HepG2 (cell line): ENCODE measurements around the gene BUB1B. TPM values are rescaled to one million over a fixed set of nuclear protein-coding genes. Genes with fewer than 3 reads are reported as not detected.

Source experiments
- ATAC-seq: fragments of 200-7000 bp; cut with Tn5 transposase; 3 replicates; pipeline ENCODE4 v1.9.1; 2020; ENCODE audit warnings: mild to moderate bottlenecking, moderate library complexity
- BruUV-seq: library from RNA; stranded (reverse); fragments of 400-500 nt; replicated peaks from 2 replicates; lab custom pipeline; 2021; lab: Mats Ljungman, UMichigan
- CTCF ChIA-PET: fragments of 300-600 bp; formaldehyde crosslinking; extraction: SDS; loops from one replicate; lab custom pipeline; 2021; ENCODE audit warnings: low total read pairs, inconsistent platforms, low intra/inter-chr PET ratio; lab: Yijun Ruan, JAX
- POLR2A ChIA-PET: fragments of 350-600 bp; sonication (Branson Sonifier 250); formaldehyde crosslinking; loops from one replicate; lab custom pipeline; 2020; ENCODE audit warnings: antibody characterized with exemption, inconsistent platforms; lab: Yijun Ruan, JAX
- DNase-seq: peaks from one replicate; pipeline ENCODE4 v3.0.0-alpha.2; 2015; ENCODE audit warnings: low spot score
- FAIRE-seq: peaks from 3 replicates; lab custom pipeline; 2011; peaks lifted over from hg19 to GRCh38; lab: Jason Lieb, UNC
- H2AFZ ChIP-seq: one replicate; pipeline ENCODE4 v1.6.1; 2011; ENCODE audit warnings: low read length, inconsistent platforms
- H3K27ac ChIP-seq: fragments of 300-600 bp; 3 replicates; pipeline ENCODE4 v1.8.0; 2011; ENCODE audit warnings: mixed run types, mild to moderate bottlenecking, mixed read lengths, low read length, inconsistent platforms; ENCODE audit not compliant: insufficient read depth; ENCODE audit errors: extremely low read length
- H3K27me3 ChIP-seq, 2 experiments: fragments of 200-600 bp in 1 of 2; 2 replicates in 1 of 2; 3 replicates in 1 of 2; pipeline versions ENCODE4 v1.6.0 to v1.8.0; 2011; ENCODE audit warnings: low read length in 2 of 2, mild to moderate bottlenecking in 2 of 2, moderate library complexity in 2 of 2, inconsistent platforms in 1 of 2; ENCODE audit not compliant: insufficient read depth in 2 of 2, control insufficient read depth in 1 of 2
- H3K36me3 ChIP-seq, 2 experiments: fragments of 200-600 bp in 1 of 2; replicated peaks in 1 of 2; 2 replicates in 1 of 2; 3 replicates in 1 of 2; pipeline versions ENCODE4 v1.5.1 to v1.8.0; 2011; ENCODE audit warnings: low read length in 2 of 2, inconsistent platforms in 1 of 2; ENCODE audit not compliant: insufficient read depth in 2 of 2, control insufficient read depth in 1 of 2
- H3K4me1 ChIP-seq: 2 replicates; pipeline ENCODE4 v1.5.1; 2012; ENCODE audit warnings: low read length, inconsistent platforms; ENCODE audit not compliant: insufficient read depth
- H3K4me2 ChIP-seq: 2 replicates; pipeline ENCODE4 v1.6.0; 2011; ENCODE audit warnings: low read depth, low read length, inconsistent platforms
- H3K4me3 ChIP-seq, 3 experiments: fragments of 200-600 bp in 1 of 3; sonication (generic), shearing (Covaris generic) in 1 of 3; replicated peaks in 1 of 3; 2 replicates each; pipeline ENCODE4 v1.5.1; 2011 to 2016; ENCODE audit warnings: low read length in 3 of 3, inconsistent platforms in 2 of 3, low read depth in 2 of 3, mild to moderate bottlenecking in 2 of 3, control low read depth in 1 of 3, mixed read lengths in 1 of 3; ENCODE audit not compliant: insufficient read depth in 1 of 3
- H3K79me2 ChIP-seq: one replicate; pipeline ENCODE4 v1.6.1; 2011; ENCODE audit warnings: low read length, inconsistent platforms; ENCODE audit not compliant: insufficient read depth
- H3K9ac ChIP-seq: 2 replicates; pipeline ENCODE4 v1.6.0; 2011; ENCODE audit warnings: mild to moderate bottlenecking, low read depth, low read length, inconsistent platforms; ENCODE audit not compliant: insufficient read depth
- H3K9me3 ChIP-seq: 2 replicates; pipeline ENCODE4 v1.5.1; 2012; ENCODE audit warnings: mild to moderate bottlenecking, low read length
- H4K20me1 ChIP-seq: 2 replicates; pipeline ENCODE4 v1.6.0; 2011; ENCODE audit warnings: inconsistent platforms, mild to moderate bottlenecking, low read length, moderate library complexity; ENCODE audit not compliant: insufficient read depth
- HMGA1 ChIP-seq: sonication (generic); formaldehyde crosslinking; conservative IDR thresholded peaks from 2 replicates; pipeline ENCODE4 v1.4.0; 2020; ENCODE audit warnings: missing genetic modification reagents
- KDM6A ChIP-seq: IDR thresholded peaks from 2 replicates; pipeline ENCODE4 v1.6.1; 2016; ENCODE audit warnings: low read depth
- NCOA2 ChIP-seq: sonication (generic); formaldehyde crosslinking; IDR thresholded peaks from 2 replicates; pipeline ENCODE4 v1.8.0; 2022; ENCODE audit warnings: inconsistent platforms
- ONECUT2 ChIP-seq: sonication (generic); formaldehyde crosslinking; IDR thresholded peaks from 2 replicates; pipeline ENCODE4 v1.4.0; 2020; ENCODE audit warnings: missing genetic modification reagents
- PHF21A ChIP-seq: sonication (generic); formaldehyde crosslinking; IDR thresholded peaks from 2 replicates; pipeline ENCODE4 v1.5.0; 2020; ENCODE audit warnings: mild to moderate bottlenecking, missing genetic modification reagents
- POLR2G ChIP-seq: fragments of 200-400 bp; formaldehyde crosslinking; IDR thresholded peaks from 2 replicates; pipeline ENCODE4 v1.6.1; 2018; ENCODE audit warnings: mild to moderate bottlenecking, low read depth, low read length, moderate library complexity
- RARA ChIP-seq: IDR thresholded peaks from 2 replicates; pipeline ENCODE4 v1.6.1; 2016; ENCODE audit warnings: missing genetic modification reagents, missing compliant biosample characterization
- RBM22 ChIP-seq: fragments of 200-400 bp; formaldehyde crosslinking; optimal IDR thresholded peaks from 2 replicates; pipeline ENCODE3; 2017; ENCODE audit warnings: mild to moderate bottlenecking, low read length, moderate library complexity
- SNAPC5 ChIP-seq: sonication (generic); formaldehyde crosslinking; IDR thresholded peaks from 2 replicates; pipeline ENCODE4 v1.8.1; 2023; ENCODE audit warnings: mild to moderate bottlenecking, missing genetic modification reagents, borderline replicate concordance
- STAG1 ChIP-seq: sonication (generic); formaldehyde crosslinking; IDR thresholded peaks from 2 replicates; pipeline ENCODE4 v1.4.0; 2020; ENCODE audit warnings: missing genetic modification reagents
- YEATS4 ChIP-seq: sonication (generic); formaldehyde crosslinking; IDR thresholded peaks from 2 replicates; pipeline ENCODE4 v1.4.0; 2020; ENCODE audit warnings: missing genetic modification reagents, borderline replicate concordance
- ZBTB43 ChIP-seq: sonication (generic); formaldehyde crosslinking; conservative IDR thresholded peaks from 2 replicates; pipeline ENCODE4 v1.4.0; 2020; ENCODE audit warnings: missing genetic modification reagents
- ZFP62 ChIP-seq: sonication (generic); formaldehyde crosslinking; IDR thresholded peaks from 2 replicates; pipeline ENCODE4 v1.4.0; 2020; ENCODE audit warnings: missing genetic modification reagents
- ZFP82 ChIP-seq: sonication (generic); formaldehyde crosslinking; IDR thresholded peaks from 2 replicates; pipeline ENCODE4 v1.5.1; 2020; ENCODE audit warnings: mild to moderate bottlenecking, missing genetic modification reagents, borderline replicate concordance
- ZKSCAN8 ChIP-seq: IDR thresholded peaks from 2 replicates; pipeline ENCODE4 v1.6.1; 2016; ENCODE audit warnings: borderline replicate concordance, missing genetic modification reagents, missing compliant biosample characterization
- ZNF225 ChIP-seq: sonication (generic); formaldehyde crosslinking; IDR thresholded peaks from 2 replicates; pipeline ENCODE4 v1.4.0; 2020; ENCODE audit warnings: mild to moderate bottlenecking, missing genetic modification reagents
- ZNF234 ChIP-seq: sonication (generic); formaldehyde crosslinking; conservative IDR thresholded peaks from 2 replicates; pipeline ENCODE4 v1.5.1; 2020; ENCODE audit warnings: mild to moderate bottlenecking, missing genetic modification reagents
- ZNF264 ChIP-seq: sonication (generic); formaldehyde crosslinking; IDR thresholded peaks from 2 replicates; pipeline ENCODE4 v1.4.0; 2020; ENCODE audit warnings: missing genetic modification reagents
- ZNF788 ChIP-seq: sonication (generic); formaldehyde crosslinking; IDR thresholded peaks from 2 replicates; pipeline ENCODE4 v1.5.0; 2020; ENCODE audit warnings: mild to moderate bottlenecking, missing genetic modification reagents, borderline replicate concordance
- WGBS: methylation state at CpG from one replicate; pipeline ENCODE4 v1.1.6; 2017; ENCODE audit warnings: low lambda C conversion rate; 5-methylcytosine and 5-hydroxymethylcytosine counted together
- in situ Hi-C: cut with HindIII; loops from 2 replicates; pipeline ENCODE4 v1.10.0; 2017; ENCODE audit warnings: low pct_unique_long_range_greater_than_20kb; ENCODE audit not compliant: extremely low pct_ligation_motif_present
- intact Hi-C: fragments of 100-400 bp; cut with micrococcal nuclease; formaldehyde crosslinking; loops from one replicate; pipeline ENCODE4 v1.10.0; 2022; ENCODE audit not compliant: unreplicated experiment
- polyA plus RNA-seq, 8 experiments: library from polyadenylated mRNA; depleted of rRNA in 3 of 8; stranded (reverse) in 7 of 8; unstranded in 1 of 8; fragments of >200 nt; fragmentation: Illumina TruSeq in 4 of 8; extraction: Trizol in 4 of 8; gene quantifications; 2 replicates each; pipeline versions ENCODE4 v1.2.1 to v1.2.3, GENCODE V29; 2011 to 2016; ENCODE audit warnings: low read depth in 4 of 8, missing spikeins in 1 of 8, mixed read lengths in 1 of 8; ENCODE audit not compliant: insufficient read depth in 1 of 8
- total RNA-seq, 5 experiments: library from RNA; depleted of rRNA; stranded (reverse); fragments of >200 nt; fragmentation: Illumina TruSeq; extraction: Trizol; gene quantifications; 2 replicates each; pipeline ENCODE4 v1.2.3, GENCODE V29; 2016; ENCODE audit warnings: low read depth in 1 of 5

BUB1B gene
- total and polyA plus RNA-seq, 2 of the 13 experiments (the other 11 are each of a cell fraction or from before 2014, with no cell fraction given): 26.2 to 63.5 TPM

- TF ChIP-seq ZKSCAN8 (CRISPR knock-in tag): no peak
- TF ChIP-seq YEATS4 (CRISPR knock-in tag): no peak
- TF ChIP-seq KDM6A: no peak
- TF ChIP-seq PHF21A (CRISPR knock-in tag): no peak
- no peak for TF ChIP-seq ZNF788 (CRISPR knock-in tag)
- TF ChIP-seq ZNF225 (CRISPR knock-in tag): no peak
- no peak for TF ChIP-seq ZNF264
- TF ChIP-seq RARA (CRISPR knock-in tag): no peak
- no peak for TF ChIP-seq ZFP62
- no peak for TF ChIP-seq RBM22
- TF ChIP-seq ONECUT2 (CRISPR knock-in tag): no peak
- no peak for TF ChIP-seq ZNF234 (CRISPR knock-in tag)
- TF ChIP-seq HMGA1 (CRISPR knock-in tag): no peak
- no peak for TF ChIP-seq ZBTB43 (CRISPR knock-in tag)
- TF ChIP-seq SNAPC5 (CRISPR knock-in tag): no peak
- no peak for TF ChIP-seq ZFP82 (CRISPR knock-in tag)
- no peak for TF ChIP-seq NCOA2 (CRISPR knock-in tag)
- TF ChIP-seq STAG1 (CRISPR knock-in tag): no peak
- TF ChIP-seq POLR2G: no peak
- no peaks in the 10 kb centered on the region for H3K79me2 ChIP-seq
- ChIA-PET CTCF (interaction anchor here (6.6 kb wide), 1 partner anchor 55 kb away, joined by 266 read pairs; no protein-coding TSS in a partner anchor), POLR2A (no interaction called here)
- 100% methylated on average over 1 of the region's 1 CpG for WGBS
- DNase-seq: no peak
- no peak overlapping the region for H3K4me3 ChIP-seq
- H3K36me3 ChIP-seq: peaks cover 4 to 50% of the 10 kb centered on the region in 2 experiments; a peak in 4 of 5 replicates
- H2AFZ ChIP-seq: no peak overlapping the region
- intact Hi-C loops: no loop called here
- no peak for ATAC-seq
- H3K9me3 ChIP-seq: no peaks in the 10 kb centered on the region
- no peak for FAIRE-seq
- no peaks in the 10 kb centered on the region for H3K4me1 ChIP-seq
- H3K9ac ChIP-seq: no peak overlapping the region
- in situ Hi-C loops: loop anchor here (5.0 kb wide), 1 partner anchor 52 kb away; no protein-coding TSS in a partner anchor
- no peak overlapping the region for H3K27ac ChIP-seq
- no peak overlapping the region for H3K4me2 ChIP-seq
- no peaks in the 10 kb centered on the region for H4K20me1 ChIP-seq
- no TSS peak for BruUV-seq
- no peaks in the 10 kb centered on the region for H3K27me3 ChIP-seq
Observed at GRCh38 chr15:40219801-40220200, 58.9 kb downstream of the BUB1B start.
